HCT116 (cell line): ENCODE results near the gene BRICD5. TPM values are rescaled to one million over a fixed set of nuclear protein-coding genes. Genes with fewer than 3 reads are reported as not detected.

Source experiments
- ATAC-seq: fragments of 200-7000 bp; cut with Tn5 transposase; 2 replicates; pipeline ENCODE4 v1.9.1; 2020; ENCODE audit warnings: mild to moderate bottlenecking, moderate library complexity
- BruUV-seq: library from RNA; stranded (reverse); fragments of 400-500 nt; replicated peaks from 2 replicates; lab custom pipeline; 2021; lab: Mats Ljungman, UMichigan
- CTCF ChIA-PET: fragments of 300-600 bp; sonication (Branson Sonifier 250); formaldehyde crosslinking; loops from one replicate; lab custom pipeline; 2021; ENCODE audit warnings: antibody characterized with exemption; lab: Charles Lee
- POLR2A ChIA-PET: fragments of 300-600, 350-600 bp; sonication (Branson Sonifier 250); formaldehyde crosslinking; loops from one replicate; lab custom pipeline; 2021; ENCODE audit warnings: antibody characterized with exemption; lab: Charles Lee
- RAD21 ChIA-PET, 2 experiments: fragments of 300-600 bp; sonication (Branson Sonifier 250); formaldehyde crosslinking; loops; one replicate each; lab custom pipeline; 2023; ENCODE audit warnings: low total read pairs in 2 of 2; ENCODE audit not compliant: uncharacterized antibody in 2 of 2, unreplicated experiment in 2 of 2, low non-redundant PET in 1 of 2; lab: Charles Lee
- DNase-seq: peaks from one replicate; pipeline ENCODE4 v3.0.0-alpha.2; 2010; ENCODE audit warnings: low read depth, low spot score
- H2AFZ ChIP-seq: fragments of 200-600 bp; shearing (Covaris generic), sonication (generic); 2 replicates; pipeline ENCODE4 v1.6.1; 2017; ENCODE audit warnings: low read depth, mixed run types, mixed read lengths, antibody characterized with exemption, low read length; ENCODE audit not compliant: poor library complexity, severe bottlenecking
- H3K27ac ChIP-seq: 2 replicates; pipeline ENCODE4 v1.5.1; 2012; ENCODE audit warnings: low read depth, low read length
- H3K27me3 ChIP-seq: fragments of 200-600 bp; sonication (generic); 2 replicates; pipeline ENCODE4 v1.6.1; 2016; ENCODE audit warnings: mixed run types, low read length, mixed read lengths; ENCODE audit not compliant: insufficient read depth
- H3K36me3 ChIP-seq, 2 experiments: fragments of 200-500 bp in 1 of 2; fragments of 200-600 bp in 1 of 2; sonication (Bioruptor generic) in 1 of 2; sonication (generic) in 1 of 2; 2 replicates each; pipeline versions ENCODE4 v1.5.1 to v1.6.1; 2014 to 2016; ENCODE audit warnings: low read length in 2 of 2, inconsistent platforms in 1 of 2, mixed read lengths in 1 of 2, mixed run types in 1 of 2; ENCODE audit not compliant: insufficient read depth in 2 of 2, control insufficient read depth in 1 of 2
- H3K4me1 ChIP-seq, 2 experiments: fragments of 200-600 bp in 1 of 2; sonication (generic) in 1 of 2; 2 replicates each; pipeline versions ENCODE4 v1.5.1 to v1.6.1; 2012 to 2017; ENCODE audit warnings: low read length in 2 of 2, inconsistent platforms in 1 of 2, mild to moderate bottlenecking in 1 of 2, mixed read lengths in 1 of 2, mixed run types in 1 of 2, moderate library complexity in 1 of 2; ENCODE audit not compliant: insufficient read depth in 2 of 2, control insufficient read depth in 1 of 2
- H3K4me2 ChIP-seq: fragments of 200-600 bp; sonication (generic); 2 replicates; pipeline ENCODE4 v1.6.1; 2017; ENCODE audit warnings: mixed run types, low read length, mixed read lengths
- H3K4me3 ChIP-seq, 2 experiments: fragments of 200-600 bp in 1 of 2; sonication (generic) in 1 of 2; replicated peaks in 1 of 2; 2 replicates each; pipeline ENCODE4 v1.5.1; 2011 to 2016; ENCODE audit warnings: low read length in 2 of 2, control low read depth in 1 of 2, low read depth in 1 of 2, mild to moderate bottlenecking in 1 of 2, mixed read lengths in 1 of 2, mixed run types in 1 of 2
- H3K79me2 ChIP-seq: fragments of 200-600 bp; sonication (generic); 2 replicates; pipeline ENCODE4 v1.6.1; 2017; ENCODE audit warnings: mild to moderate bottlenecking, mixed run types, low read length, moderate library complexity, mixed read lengths; ENCODE audit not compliant: insufficient read depth
- H3K9ac ChIP-seq: fragments of 200-600 bp; sonication (generic); 2 replicates; pipeline ENCODE4 v1.6.1; 2016; ENCODE audit warnings: low read length, mixed read lengths
- H3K9me2 ChIP-seq: fragments of 200-600 bp; sonication (generic), shearing (Covaris generic); 2 replicates; pipeline ENCODE4 v1.6.1; 2017; ENCODE audit warnings: mixed run types, mild to moderate bottlenecking, moderate library complexity; ENCODE audit not compliant: insufficient read depth
- H3K9me3 ChIP-seq, 2 experiments: fragments of 200-500 bp in 1 of 2; fragments of 200-600 bp in 1 of 2; sonication (Bioruptor generic) in 1 of 2; sonication (generic) in 1 of 2; 2 replicates each; pipeline ENCODE4 v1.6.1; 2014 to 2017; ENCODE audit warnings: low read length in 2 of 2, mixed read lengths in 2 of 2, inconsistent platforms in 1 of 2, low read depth in 1 of 2, mild to moderate bottlenecking in 1 of 2, mixed run types in 1 of 2, moderate library complexity in 1 of 2; ENCODE audit not compliant: control insufficient read depth in 1 of 2, insufficient read depth in 1 of 2
- H4K20me1 ChIP-seq: fragments of 200-600 bp; sonication (generic), shearing (Covaris generic); 2 replicates; pipeline ENCODE4 v1.6.1; 2017; ENCODE audit warnings: mixed run types, mild to moderate bottlenecking, moderate library complexity; ENCODE audit not compliant: insufficient read depth
- CBX3 ChIP-seq: IDR thresholded peaks from 2 replicates; pipeline ENCODE4 v1.6.1; 2012; ENCODE audit warnings: low read depth
- CEBPB ChIP-seq: IDR thresholded peaks from 2 replicates; pipeline ENCODE4 v1.6.1; 2012; ENCODE audit warnings: low read depth
- EGR1 ChIP-seq: IDR thresholded peaks from 2 replicates; pipeline ENCODE4 v1.6.1; 2012; ENCODE audit warnings: low read depth
- ELF1 ChIP-seq: IDR thresholded peaks from 2 replicates; pipeline ENCODE4 v1.6.1; 2012; ENCODE audit warnings: low read depth, borderline replicate concordance
- EZH2 ChIP-seq: fragments of 200-600 bp; sonication (generic); IDR thresholded peaks from 2 replicates; pipeline ENCODE4 v1.6.1; 2017; ENCODE audit warnings: antibody characterized with exemption, mixed run types
- EZH2phosphoT487 ChIP-seq: fragments of 200-600 bp; IDR thresholded peaks from 2 replicates; pipeline ENCODE4 v1.6.1; 2018; ENCODE audit warnings: antibody characterized with exemption, borderline replicate concordance
- FOSL1 ChIP-seq: IDR thresholded peaks from 2 replicates; pipeline ENCODE4 v1.6.1; 2012; ENCODE audit warnings: low read depth
- JUND ChIP-seq: IDR thresholded peaks from 2 replicates; pipeline ENCODE4 v1.6.1; 2012
- POLR2A ChIP-seq: IDR thresholded peaks from 2 replicates; pipeline ENCODE4 v1.7.0; 2011; ENCODE audit warnings: borderline replicate concordance; ENCODE audit not compliant: insufficient read depth, insufficient read length; ENCODE audit errors: extremely low read depth
- SIN3A ChIP-seq: IDR thresholded peaks from 2 replicates; pipeline ENCODE4 v1.6.1; 2012; ENCODE audit warnings: low read depth
- SP1 ChIP-seq: IDR thresholded peaks from 2 replicates; pipeline ENCODE4 v1.6.1; 2012; ENCODE audit warnings: low read depth
- SRF ChIP-seq: IDR thresholded peaks from 2 replicates; pipeline ENCODE4 v1.6.1; 2012; ENCODE audit warnings: low read depth
- TCF7L2 ChIP-seq: IDR thresholded peaks from 2 replicates; pipeline ENCODE4 v1.7.0; 2011; ENCODE audit warnings: borderline replicate concordance, inconsistent platforms; ENCODE audit not compliant: insufficient read depth, insufficient read length; ENCODE audit errors: extremely low read depth
- YY1 ChIP-seq: IDR thresholded peaks from 2 replicates; pipeline ENCODE4 v1.6.1; 2011; ENCODE audit warnings: low read length, low read depth, moderate library complexity, mild to moderate bottlenecking; ENCODE audit not compliant: insufficient replicate concordance; ENCODE audit errors: extremely low read depth
- ZFX ChIP-seq: fragments of 450-650 bp; IDR thresholded peaks from 2 replicates; pipeline ENCODE4 v1.6.1; 2017
- ZNF274 ChIP-seq: fragments of 200-500 bp; sonication (Bioruptor generic); IDR thresholded peaks from 2 replicates; pipeline ENCODE4 v1.6.1; 2014; ENCODE audit warnings: mild to moderate bottlenecking, low read depth, low read length, inconsistent platforms
- intact Hi-C: fragments of 100-400 bp; cut with micrococcal nuclease; formaldehyde crosslinking; loops from 2 replicates; pipeline ENCODE4 v1.10.0; 2022
- total RNA-seq: library from RNA; stranded (reverse); gene quantifications from one replicate; pipeline ENCODE4 v1.2.1, GENCODE V29; 2021; ENCODE audit not compliant: unreplicated experiment
- TF ChIP-seq, protein P1 (sequence below): IDR thresholded peaks from 2 replicates; pipeline ENCODE4 v1.6.1; 2012
- TF ChIP-seq, protein P2 (sequence below), 3 experiments: fragments of 200-600 bp in 1 of 3; sonication (generic) in 1 of 3; IDR thresholded peaks in 2 of 3; conservative IDR thresholded peaks in 1 of 3; 2 replicates each; pipeline ENCODE4 v1.5.1; 2012 to 2017; ENCODE audit warnings: low read depth in 2 of 3, low read length in 2 of 3, antibody characterized with exemption in 1 of 3, borderline replicate concordance in 1 of 3, control low read depth in 1 of 3, mild to moderate bottlenecking in 1 of 3, mixed read lengths in 1 of 3, mixed run types in 1 of 3, moderate library complexity in 1 of 3; ENCODE audit not compliant: insufficient read depth in 1 of 3
- TF ChIP-seq, protein P3 (sequence below): IDR thresholded peaks from 2 replicates; pipeline ENCODE4 v1.6.1; 2012; ENCODE audit warnings: low read depth
- TF ChIP-seq, protein P4 (sequence below): IDR thresholded peaks from 2 replicates; pipeline ENCODE4 v1.6.1; 2011; ENCODE audit warnings: mild to moderate bottlenecking, low read length, moderate library complexity; ENCODE audit not compliant: insufficient replicate concordance; ENCODE audit errors: extremely low read depth

BRICD5 gene
- total RNA-seq, 1 experiment from 2014 or later: 9.8 TPM

DNA sequence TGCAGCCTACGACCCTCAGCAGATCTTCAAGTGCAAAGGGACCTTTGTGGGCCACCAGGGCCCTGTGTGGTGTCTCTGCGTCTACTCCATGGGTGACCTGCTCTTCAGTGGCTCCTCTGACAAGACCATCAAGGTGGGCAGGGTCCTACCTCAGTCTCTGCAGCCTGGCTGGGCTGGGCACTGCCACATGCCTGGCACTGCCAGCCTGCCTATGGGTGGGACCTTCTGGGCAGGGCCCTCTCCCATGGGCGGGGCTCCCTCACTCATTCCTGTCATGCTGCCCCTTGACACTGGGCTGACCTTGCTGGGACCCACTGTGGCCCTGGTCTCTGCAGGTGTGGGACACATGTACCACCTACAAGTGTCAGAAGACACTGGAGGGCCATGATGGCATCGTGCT is 36.7 kb downstream of the BRICD5 start:
- H3K4me1 ChIP-seq: peaks cover 0 to 5% of the 10 kb centered on the region in 2 experiments; a peak in 1 of 4 replicates
- no peaks in the 10 kb centered on the region for H3K9me2 ChIP-seq
- RAD21 ChIA-PET: no interaction called here
- ATAC-seq (no peak), DNase-seq (no peak)
- no peaks in the 10 kb centered on the region for H3K9me3 ChIP-seq
- intact Hi-C loops: no loop called here
- POLR2A ChIA-PET: no interaction called here
- H3K4me2 ChIP-seq: no peak overlapping the region
- H4K20me1 ChIP-seq: no peaks in the 10 kb centered on the region
- CTCF ChIA-PET: no interaction called here
- no peak overlapping the region for H3K9ac ChIP-seq
- peaks cover 8 to 37% of the 10 kb centered on the region in 2 experiments; a peak in 2 of 4 replicates for H3K36me3 ChIP-seq
- BruUV-seq: no TSS peak
- no peaks in the 10 kb centered on the region for H3K79me2 ChIP-seq
- H3K27ac ChIP-seq: no peak overlapping the region
- no peak overlapping the region for H2AFZ ChIP-seq
- H3K4me3 ChIP-seq: no peak overlapping the region
- no peaks in the 10 kb centered on the region for H3K27me3 ChIP-seq
- TF ChIP-seq, protein P1, sequence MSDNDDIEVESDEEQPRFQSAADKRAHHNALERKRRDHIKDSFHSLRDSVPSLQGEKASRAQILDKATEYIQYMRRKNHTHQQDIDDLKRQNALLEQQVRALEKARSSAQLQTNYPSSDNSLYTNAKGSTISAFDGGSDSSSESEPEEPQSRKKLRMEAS: no peak
- TF ChIP-seq JUND (no peak), ELF1 (no peak), SP1 (no peak), ZFX (no peak), TCF7L2 (no peak), CEBPB (no peak), ZNF274 (no peak), SIN3A (no peak), EZH2 (no peak), EGR1 (no peak), EZH2phosphoT487 (no peak), SRF (no peak), CBX3 (no peak), FOSL1 (no peak), POLR2A (no peak), YY1 (no peak)
- TF ChIP-seq, protein P2, sequence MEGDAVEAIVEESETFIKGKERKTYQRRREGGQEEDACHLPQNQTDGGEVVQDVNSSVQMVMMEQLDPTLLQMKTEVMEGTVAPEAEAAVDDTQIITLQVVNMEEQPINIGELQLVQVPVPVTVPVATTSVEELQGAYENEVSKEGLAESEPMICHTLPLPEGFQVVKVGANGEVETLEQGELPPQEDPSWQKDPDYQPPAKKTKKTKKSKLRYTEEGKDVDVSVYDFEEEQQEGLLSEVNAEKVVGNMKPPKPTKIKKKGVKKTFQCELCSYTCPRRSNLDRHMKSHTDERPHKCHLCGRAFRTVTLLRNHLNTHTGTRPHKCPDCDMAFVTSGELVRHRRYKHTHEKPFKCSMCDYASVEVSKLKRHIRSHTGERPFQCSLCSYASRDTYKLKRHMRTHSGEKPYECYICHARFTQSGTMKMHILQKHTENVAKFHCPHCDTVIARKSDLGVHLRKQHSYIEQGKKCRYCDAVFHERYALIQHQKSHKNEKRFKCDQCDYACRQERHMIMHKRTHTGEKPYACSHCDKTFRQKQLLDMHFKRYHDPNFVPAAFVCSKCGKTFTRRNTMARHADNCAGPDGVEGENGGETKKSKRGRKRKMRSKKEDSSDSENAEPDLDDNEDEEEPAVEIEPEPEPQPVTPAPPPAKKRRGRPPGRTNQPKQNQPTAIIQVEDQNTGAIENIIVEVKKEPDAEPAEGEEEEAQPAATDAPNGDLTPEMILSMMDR (IDR thresholded peaks at IDR 0.05 in 2 of 3, conservative IDR thresholded peaks at IDR 0.05 in 1 of 3; ENCODE audit: borderline replicate concordance in 1 of 3, insufficient read depth in 1 of 3, low read depth in 2 of 3, low read length in 2 of 3): no peak
- TF ChIP-seq, protein P3, sequence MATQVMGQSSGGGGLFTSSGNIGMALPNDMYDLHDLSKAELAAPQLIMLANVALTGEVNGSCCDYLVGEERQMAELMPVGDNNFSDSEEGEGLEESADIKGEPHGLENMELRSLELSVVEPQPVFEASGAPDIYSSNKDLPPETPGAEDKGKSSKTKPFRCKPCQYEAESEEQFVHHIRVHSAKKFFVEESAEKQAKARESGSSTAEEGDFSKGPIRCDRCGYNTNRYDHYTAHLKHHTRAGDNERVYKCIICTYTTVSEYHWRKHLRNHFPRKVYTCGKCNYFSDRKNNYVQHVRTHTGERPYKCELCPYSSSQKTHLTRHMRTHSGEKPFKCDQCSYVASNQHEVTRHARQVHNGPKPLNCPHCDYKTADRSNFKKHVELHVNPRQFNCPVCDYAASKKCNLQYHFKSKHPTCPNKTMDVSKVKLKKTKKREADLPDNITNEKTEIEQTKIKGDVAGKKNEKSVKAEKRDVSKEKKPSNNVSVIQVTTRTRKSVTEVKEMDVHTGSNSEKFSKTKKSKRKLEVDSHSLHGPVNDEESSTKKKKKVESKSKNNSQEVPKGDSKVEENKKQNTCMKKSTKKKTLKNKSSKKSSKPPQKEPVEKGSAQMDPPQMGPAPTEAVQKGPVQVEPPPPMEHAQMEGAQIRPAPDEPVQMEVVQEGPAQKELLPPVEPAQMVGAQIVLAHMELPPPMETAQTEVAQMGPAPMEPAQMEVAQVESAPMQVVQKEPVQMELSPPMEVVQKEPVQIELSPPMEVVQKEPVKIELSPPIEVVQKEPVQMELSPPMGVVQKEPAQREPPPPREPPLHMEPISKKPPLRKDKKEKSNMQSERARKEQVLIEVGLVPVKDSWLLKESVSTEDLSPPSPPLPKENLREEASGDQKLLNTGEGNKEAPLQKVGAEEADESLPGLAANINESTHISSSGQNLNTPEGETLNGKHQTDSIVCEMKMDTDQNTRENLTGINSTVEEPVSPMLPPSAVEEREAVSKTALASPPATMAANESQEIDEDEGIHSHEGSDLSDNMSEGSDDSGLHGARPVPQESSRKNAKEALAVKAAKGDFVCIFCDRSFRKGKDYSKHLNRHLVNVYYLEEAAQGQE: no peak
- TF ChIP-seq, protein P4, sequence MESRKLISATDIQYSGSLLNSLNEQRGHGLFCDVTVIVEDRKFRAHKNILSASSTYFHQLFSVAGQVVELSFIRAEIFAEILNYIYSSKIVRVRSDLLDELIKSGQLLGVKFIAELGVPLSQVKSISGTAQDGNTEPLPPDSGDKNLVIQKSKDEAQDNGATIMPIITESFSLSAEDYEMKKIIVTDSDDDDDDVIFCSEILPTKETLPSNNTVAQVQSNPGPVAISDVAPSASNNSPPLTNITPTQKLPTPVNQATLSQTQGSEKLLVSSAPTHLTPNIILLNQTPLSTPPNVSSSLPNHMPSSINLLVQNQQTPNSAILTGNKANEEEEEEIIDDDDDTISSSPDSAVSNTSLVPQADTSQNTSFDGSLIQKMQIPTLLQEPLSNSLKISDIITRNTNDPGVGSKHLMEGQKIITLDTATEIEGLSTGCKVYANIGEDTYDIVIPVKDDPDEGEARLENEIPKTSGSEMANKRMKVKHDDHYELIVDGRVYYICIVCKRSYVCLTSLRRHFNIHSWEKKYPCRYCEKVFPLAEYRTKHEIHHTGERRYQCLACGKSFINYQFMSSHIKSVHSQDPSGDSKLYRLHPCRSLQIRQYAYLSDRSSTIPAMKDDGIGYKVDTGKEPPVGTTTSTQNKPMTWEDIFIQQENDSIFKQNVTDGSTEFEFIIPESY: no peak
- TF ChIP-seq, all 23 proteins: peak for 0
